Endothelial cell of umbilical vein (primary cell): ENCODE data around the gene GPD2. TPM values are rescaled to one million over a fixed set of nuclear protein-coding genes. Genes with fewer than 3 reads are reported as not detected.

ENCODE experiments used
- BruUV-seq: library from RNA; stranded (reverse); fragments of 400-500 nt; replicated peaks from 2 replicates; lab custom pipeline; 2021; lab: Mats Ljungman, UMichigan
- CTCF ChIA-PET: fragments of 300-600, 350-600 bp; sonication (Branson Sonifier 250); formaldehyde crosslinking; loops from one replicate; lab custom pipeline; 2021; ENCODE audit warnings: antibody characterized with exemption, inconsistent platforms; lab: Charles Lee
- POLR2A ChIA-PET: fragments of 300-600, 350-600 bp; sonication (Branson Sonifier 250); formaldehyde crosslinking; loops from one replicate; lab custom pipeline; 2021; ENCODE audit warnings: antibody characterized with exemption, inconsistent platforms; lab: Charles Lee
- DNase-seq: peaks from one replicate; pipeline ENCODE4 v3.0.0-alpha.2; 2011; ENCODE audit warnings: low read depth, low spot score
- FAIRE-seq: peaks from 2 replicates; lab custom pipeline; 2011; peaks lifted over from hg19 to GRCh38; lab: Jason Lieb, UNC
- H2AFZ ChIP-seq: 2 replicates; pipeline ENCODE4 v1.6.0; 2012; ENCODE audit warnings: low read depth, low read length, control low read depth, inconsistent platforms
- H3K27ac ChIP-seq: 2 replicates; pipeline ENCODE4 v1.5.1; 2011; ENCODE audit warnings: low read depth, mild to moderate bottlenecking, control low read depth, low read length, moderate library complexity; ENCODE audit not compliant: insufficient read depth
- H3K27me3 ChIP-seq, 2 experiments: 2 replicates each; pipeline versions ENCODE4 v1.6.0 to v1.6.1; 2011; ENCODE audit warnings: low read length in 2 of 2, mixed read lengths in 1 of 2; ENCODE audit not compliant: control insufficient read depth in 2 of 2, insufficient read depth in 2 of 2
- H3K36me3 ChIP-seq, 2 experiments: 2 replicates in 1 of 2; 3 replicates in 1 of 2; pipeline ENCODE4 v1.5.1; 2011; ENCODE audit warnings: low read length in 2 of 2, mild to moderate bottlenecking in 1 of 2, moderate library complexity in 1 of 2; ENCODE audit not compliant: control insufficient read depth in 2 of 2, insufficient read depth in 2 of 2; ENCODE audit errors: extremely low read depth in 1 of 2
- H3K4me1 ChIP-seq: 3 replicates; pipeline ENCODE4 v1.5.1; 2011; ENCODE audit warnings: mild to moderate bottlenecking, low read length; ENCODE audit not compliant: control insufficient read depth, insufficient read depth; ENCODE audit errors: extremely low read depth
- H3K4me2 ChIP-seq: 2 replicates; pipeline ENCODE4 v1.6.1; 2011; ENCODE audit warnings: low read length, control low read depth, mixed read lengths; ENCODE audit not compliant: insufficient read depth
- H3K4me3 ChIP-seq, 3 experiments: fragments of 200-600 bp in 1 of 3; sonication (generic), shearing (Covaris generic) in 1 of 3; replicated peaks in 1 of 3; 2 replicates each; pipeline ENCODE4 v1.5.1; 2011 to 2016; ENCODE audit warnings: control low read depth in 3 of 3, low read length in 3 of 3, mild to moderate bottlenecking in 2 of 3, inconsistent platforms in 1 of 3, low read depth in 1 of 3, moderate library complexity in 1 of 3; ENCODE audit not compliant: insufficient read depth in 1 of 3
- H3K79me2 ChIP-seq: 2 replicates; pipeline ENCODE4 v1.6.0; 2012; ENCODE audit warnings: low read length, inconsistent platforms; ENCODE audit not compliant: control insufficient read depth, insufficient read depth
- H3K9ac ChIP-seq: replicated peaks from 2 replicates; pipeline ENCODE3; 2011; ENCODE audit warnings: low read length, control low read depth; ENCODE audit not compliant: insufficient read depth; ENCODE audit errors: extremely low read depth
- H3K9me1 ChIP-seq: replicated peaks from 3 replicates; pipeline ENCODE4 v1.6.0; 2011; ENCODE audit warnings: mild to moderate bottlenecking, low read length; ENCODE audit not compliant: control insufficient read depth, insufficient read depth; ENCODE audit errors: extremely low read depth
- H3K9me3 ChIP-seq: replicated peaks from 2 replicates; pipeline ENCODE4 v1.5.1; 2012; ENCODE audit warnings: low read length, inconsistent platforms; ENCODE audit not compliant: control insufficient read depth, insufficient read depth
- H4K20me1 ChIP-seq: replicated peaks from 2 replicates; pipeline ENCODE3; 2011; ENCODE audit warnings: mild to moderate bottlenecking, low read length; ENCODE audit not compliant: control insufficient read depth, insufficient read depth; ENCODE audit errors: extremely low read depth
- CTCF ChIP-seq, 2 donors: IDR thresholded peaks; 1 replicate in 1 of 2; 2 replicates in 1 of 2; pipeline ENCODE4 v1.5.1; 2011; ENCODE audit warnings: low read length in 2 of 2, mild to moderate bottlenecking in 2 of 2, moderate library complexity in 2 of 2, control low read depth in 1 of 2, inconsistent platforms in 1 of 2, low read depth in 1 of 2; ENCODE audit not compliant: insufficient read depth in 1 of 2; ENCODE audit errors: extremely low read depth in 1 of 2
- EZH2 ChIP-seq: IDR thresholded peaks from 2 replicates; pipeline ENCODE4 v1.6.1; 2012; ENCODE audit warnings: borderline replicate concordance, low read depth, mild to moderate bottlenecking, moderate library complexity, low read length, inconsistent platforms; ENCODE audit not compliant: severe bottlenecking
- FOS ChIP-seq: IDR thresholded peaks from 2 replicates; pipeline ENCODE4 v1.6.1; 2011; ENCODE audit warnings: mild to moderate bottlenecking, low read length, moderate library complexity, borderline replicate concordance; ENCODE audit not compliant: insufficient read depth
- GATA2 ChIP-seq: IDR thresholded peaks from 2 replicates; pipeline ENCODE4 v1.7.0; 2011; ENCODE audit warnings: low read depth, mild to moderate bottlenecking, moderate library complexity, mixed read lengths, low read length; ENCODE audit not compliant: insufficient read length, insufficient read depth
- JUN ChIP-seq: IDR thresholded peaks from 2 replicates; pipeline ENCODE4 v1.6.1; 2011; ENCODE audit warnings: borderline replicate concordance, low read depth; ENCODE audit not compliant: insufficient read length, insufficient read depth
- MAX ChIP-seq: IDR thresholded peaks from 2 replicates; pipeline ENCODE4 v1.6.1; 2011; ENCODE audit not compliant: insufficient read depth, insufficient read length
- MYC ChIP-seq: IDR thresholded peaks from one replicate; pipeline ENCODE4 v1.6.1; 2011; ENCODE audit warnings: mild to moderate bottlenecking, low read depth, low read length
- POLR2A ChIP-seq: IDR thresholded peaks from 2 replicates; pipeline ENCODE4 v1.6.1; 2012; ENCODE audit warnings: low read depth, mild to moderate bottlenecking, control low read depth, low read length
- POLR2AphosphoS5 ChIP-seq: IDR thresholded peaks from 2 replicates; pipeline ENCODE4 v1.6.1; 2012; ENCODE audit warnings: low read depth, mild to moderate bottlenecking, control low read depth, low read length, moderate library complexity; ENCODE audit not compliant: insufficient read depth
- dilution Hi-C: fragments of 300-500 bp; cut with MboI; formaldehyde crosslinking; loops from one replicate; pipeline ENCODE4 v1.15.0; 2019; ENCODE audit warnings: low sequenced_read_pairs; ENCODE audit not compliant: extremely low pct_ligation_motif_present
- intact Hi-C: fragments of 100-400 bp; cut with micrococcal nuclease; formaldehyde crosslinking; loops from one replicate; pipeline ENCODE4 v1.10.0; 2022
- polyA plus RNA-seq, 4 experiments: library from polyadenylated mRNA; depleted of rRNA in 3 of 4; stranded (reverse) in 3 of 4; unstranded in 1 of 4; fragments of >200 nt; gene quantifications; 2 replicates each; pipeline versions ENCODE4 v1.2.1 to v1.2.3, GENCODE V29; 2011 to 2012; ENCODE audit warnings: missing spikeins in 1 of 4
- total RNA-seq: library from RNA; stranded (reverse); gene quantifications from 2 replicates; pipeline ENCODE4 v1.2.3, GENCODE V29; 2021

Gene GPD2
- total and polyA plus RNA-seq, 2 donors (not counting 3 experiments of a cell fraction or from before 2014, with no cell fraction given), result 6.6 to 37.0 TPM

- Histone ChIP-seq H3K4me3 (no peak overlapping the region), H3K4me1 (no peaks in the 10 kb centered on the region), H3K9me3 (no peaks in the 10 kb centered on the region), H3K79me2 (no peaks in the 10 kb centered on the region), H3K9me1 (no peaks in the 10 kb centered on the region), H3K9ac (no peak overlapping the region), H3K27me3 (no peaks in the 10 kb centered on the region), H3K4me2 (no peak overlapping the region), H4K20me1 (no peaks in the 10 kb centered on the region), H3K36me3 (no peaks in the 10 kb centered on the region), H3K27ac (no peak overlapping the region), H2AFZ (no peak overlapping the region)
- BruUV-seq, result no TSS peak
- ChIA-PET CTCF (no interaction called here), POLR2A (no interaction called here)
- TF ChIP-seq JUN (no peak), EZH2 (no peak), MAX (no peak), POLR2A (no peak), FOS (no peak), POLR2AphosphoS5 (no peak), CTCF (IDR thresholded peaks at IDR 0.05; ENCODE audit: extremely low read depth in 1 of 2, insufficient read depth in 1 of 2, low read depth in 1 of 2, low read length in 2 of 2) (no peak), MYC (no peak), GATA2 (no peak)
- intact Hi-C loops, result no loop called here
- dilution Hi-C loops, result no loop called here
- DNase-seq (no peak), FAIRE-seq (no peak)
These were observed 47.6 kb downstream of the GPD2 start for GRCh38 chr2:156483741-156484173.
